ENCODE measurements around the gene XPO6. TPM values are rescaled to one million over a fixed set of nuclear protein-coding genes. Genes with fewer than 3 reads are reported as not detected.

The XPO6 gene
- total RNA-seq, 4 donors from 2014 or later, result 94.7 to 272 (median 130) TPM

- TF ChIP-seq CTCF (IDR thresholded peaks at IDR 0.05), result no peak
- no peak for TF ChIP-seq POLR2A (IDR thresholded peaks at IDR 0.05)
- Histone ChIP-seq H3K4me1 (no peaks in the 10 kb centered on the region), H3K9me3 (no peaks in the 10 kb centered on the region), H3K36me3 (no peaks in the 10 kb centered on the region), H3K27me3 (no peaks in the 10 kb centered on the region), H3K27ac (no peak overlapping the region), H3K4me3 (no peak overlapping the region)
- DNase-seq, result no peak
Measured at GRCh38 chr16:28090646-28091377, 121.0 kb downstream of the XPO6 start.

GRCh38 chr16:28089992-28090365 is 121.8 kb downstream of the XPO6 start:
- TF ChIP-seq CTCF (IDR thresholded peaks at IDR 0.05) (no peak), POLR2A (IDR thresholded peaks at IDR 0.05) (no peak)
- H3K27me3 ChIP-seq, result no peaks in the 10 kb centered on the region
- no peak overlapping the region for H3K4me3 ChIP-seq
- H3K27ac ChIP-seq, result no peak overlapping the region
- no peak for DNase-seq
- no peaks in the 10 kb centered on the region for H3K4me1 ChIP-seq
- no peaks in the 10 kb centered on the region for H3K9me3 ChIP-seq
- no peaks in the 10 kb centered on the region for H3K36me3 ChIP-seq

GRCh38 chr16:28089205-28089991 is 122.4 kb downstream of the XPO6 start:
- no peaks in the 10 kb centered on the region for H3K9me3 ChIP-seq
- no peaks in the 10 kb centered on the region for H3K36me3 ChIP-seq
- no peak overlapping the region for H3K27ac ChIP-seq
- no peaks in the 10 kb centered on the region for H3K4me1 ChIP-seq
- H3K4me3 ChIP-seq, result no peak overlapping the region
- no peak for DNase-seq
- no peaks in the 10 kb centered on the region for H3K27me3 ChIP-seq
- TF ChIP-seq POLR2A (IDR thresholded peaks at IDR 0.05) (no peak), CTCF (IDR thresholded peaks at IDR 0.05) (no peak)

- Histone ChIP-seq H3K27me3 (no peaks in the 10 kb centered on the region), H3K36me3 (no peaks in the 10 kb centered on the region), H3K4me3 (no peak overlapping the region), H3K9me3 (no peaks in the 10 kb centered on the region), H3K4me1 (no peaks in the 10 kb centered on the region), H3K27ac (no peak overlapping the region)
- no peak for TF ChIP-seq POLR2A (IDR thresholded peaks at IDR 0.05)
- TF ChIP-seq CTCF (IDR thresholded peaks at IDR 0.05), result no peak
- no peak for DNase-seq
Measured at GRCh38 chr16:28087675-28088300, 124.0 kb downstream of the XPO6 start.

GRCh38 chr16:28087140-28087660 is 124.6 kb downstream of the XPO6 start:
- no peaks in the 10 kb centered on the region for H3K36me3 ChIP-seq
- TF ChIP-seq POLR2A (IDR thresholded peaks at IDR 0.05) (no peak), CTCF (IDR thresholded peaks at IDR 0.05) (no peak)
- H3K4me1 ChIP-seq, result no peaks in the 10 kb centered on the region
- H3K4me3 ChIP-seq, result no peak overlapping the region
- no peaks in the 10 kb centered on the region for H3K27me3 ChIP-seq
- DNase-seq, result no peak
- no peak overlapping the region for H3K27ac ChIP-seq
- no peaks in the 10 kb centered on the region for H3K9me3 ChIP-seq
